Endodermal cell (in vitro differentiated cells): ENCODE measurements around the gene NRAP. TPM values are rescaled to one million over a fixed set of nuclear protein-coding genes. Genes with fewer than 3 reads are reported as not detected.

Experiments used
- DNase-seq: peaks from one replicate; pipeline ENCODE4 v3.0.0-alpha.2; 2017
- H3K27ac ChIP-seq: 2 replicates; pipeline ENCODE4 v1.5.1; 2013; ENCODE audit warnings: mild to moderate bottlenecking, low read depth, low read length, moderate library complexity
- H3K27me3 ChIP-seq: 2 replicates; pipeline ENCODE4 v1.6.1; 2013; ENCODE audit warnings: mild to moderate bottlenecking, low read length, moderate library complexity; ENCODE audit not compliant: insufficient read depth, control insufficient read depth, poor library complexity, severe bottlenecking
- H3K36me3 ChIP-seq: 2 replicates; pipeline ENCODE4 v1.7.0; 2013; ENCODE audit warnings: mild to moderate bottlenecking, low read length, moderate library complexity; ENCODE audit not compliant: control insufficient read depth, insufficient read depth
- H3K4me1 ChIP-seq: one replicate; pipeline ENCODE4 v1.7.0; 2013; ENCODE audit warnings: low read length; ENCODE audit not compliant: control insufficient read depth, insufficient read depth
- H3K4me3 ChIP-seq: 2 replicates; pipeline ENCODE4 v1.5.1; 2013; ENCODE audit warnings: mild to moderate bottlenecking, low read length, moderate library complexity
- H3K9ac ChIP-seq: 2 replicates; pipeline ENCODE4 v1.6.1; 2013; ENCODE audit warnings: mild to moderate bottlenecking, low read length, moderate library complexity; ENCODE audit not compliant: poor library complexity, severe bottlenecking; ENCODE audit errors: extremely low read depth
- H3K9me3 ChIP-seq: 2 replicates; pipeline ENCODE4 v1.6.1; 2013; ENCODE audit warnings: mild to moderate bottlenecking, low read length, moderate library complexity; ENCODE audit not compliant: control insufficient read depth
- H3K27ac Mint-ChIP-seq: 2 replicates; pipeline ENCODE4 v1.8.0; 2020; ENCODE audit warnings: mixed read lengths
- H3K27me3 Mint-ChIP-seq: 2 replicates; pipeline ENCODE4 v1.8.0; 2021; ENCODE audit warnings: mild to moderate bottlenecking, mixed read lengths; ENCODE audit not compliant: insufficient read depth
- H3K36me3 Mint-ChIP-seq: 2 replicates; pipeline ENCODE4 v1.8.0; 2020; ENCODE audit warnings: low read depth, mixed read lengths
- H3K4me1 Mint-ChIP-seq: 2 replicates; pipeline ENCODE4 v1.8.0; 2020; ENCODE audit warnings: mixed read lengths
- H3K4me3 Mint-ChIP-seq: 2 replicates; pipeline ENCODE4 v1.8.0; 2020; ENCODE audit warnings: mild to moderate bottlenecking, moderate library complexity, mixed read lengths
- H3K9me3 Mint-ChIP-seq: 2 replicates; pipeline ENCODE4 v1.8.0; 2020; ENCODE audit warnings: mild to moderate bottlenecking, mixed read lengths
- WGBS, 2 experiments: methylation state at CpG; one replicate each; pipeline versions ENCODE4 v1.1.5 to v1.1.7; 2013; ENCODE audit warnings: missing lambda C conversion rate in 2 of 2, mixed read lengths in 1 of 2; ENCODE audit not compliant: insufficient coverage in 1 of 2, insufficient read length in 1 of 2; 5-methylcytosine and 5-hydroxymethylcytosine counted together
- total RNA-seq, 2 donors: library from RNA; stranded (reverse); fragmentation: NEBNext Ultra II Directional in 1 of 2; extraction: Animal tissue kit (Norgen Biotek cat#: 25700) in 1 of 2; gene quantifications; 2 replicates in 1 of 2; 3 replicates in 1 of 2; pipeline ENCODE4 v1.2.1, GENCODE V29; 2021
- TF ChIP-seq, protein P1 (sequence below): fragments of 200-600 bp; sonication (generic); conservative IDR thresholded peaks from 2 replicates; pipeline ENCODE4 v1.5.0; 2021; ENCODE audit warnings: antibody characterized with exemption, mild to moderate bottlenecking

The NRAP gene
- total RNA-seq, 2 donors from 2014 or later: 0.09 to 0.11 TPM

DNA sequence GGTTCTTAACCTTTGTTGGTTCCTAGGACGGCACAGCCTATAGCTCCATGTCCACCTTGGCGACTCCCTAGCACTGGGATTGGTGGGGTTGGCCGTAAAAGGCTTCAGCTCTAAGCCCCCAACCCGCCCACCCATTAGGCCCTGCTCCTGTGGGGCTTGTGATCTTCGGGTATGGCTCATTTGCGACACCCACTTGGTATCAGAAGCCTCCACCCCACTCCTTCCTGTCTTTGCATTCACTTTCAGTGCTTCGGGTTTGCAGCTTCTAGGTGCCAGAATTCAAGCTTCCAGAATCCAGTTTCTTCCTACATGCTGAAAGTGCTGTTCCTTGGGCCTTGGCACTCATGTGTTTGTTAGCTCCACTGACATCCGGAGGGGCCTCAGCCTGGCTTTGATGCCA lies 71.5 kb downstream of the NRAP start:
- TF ChIP-seq, protein P1, sequence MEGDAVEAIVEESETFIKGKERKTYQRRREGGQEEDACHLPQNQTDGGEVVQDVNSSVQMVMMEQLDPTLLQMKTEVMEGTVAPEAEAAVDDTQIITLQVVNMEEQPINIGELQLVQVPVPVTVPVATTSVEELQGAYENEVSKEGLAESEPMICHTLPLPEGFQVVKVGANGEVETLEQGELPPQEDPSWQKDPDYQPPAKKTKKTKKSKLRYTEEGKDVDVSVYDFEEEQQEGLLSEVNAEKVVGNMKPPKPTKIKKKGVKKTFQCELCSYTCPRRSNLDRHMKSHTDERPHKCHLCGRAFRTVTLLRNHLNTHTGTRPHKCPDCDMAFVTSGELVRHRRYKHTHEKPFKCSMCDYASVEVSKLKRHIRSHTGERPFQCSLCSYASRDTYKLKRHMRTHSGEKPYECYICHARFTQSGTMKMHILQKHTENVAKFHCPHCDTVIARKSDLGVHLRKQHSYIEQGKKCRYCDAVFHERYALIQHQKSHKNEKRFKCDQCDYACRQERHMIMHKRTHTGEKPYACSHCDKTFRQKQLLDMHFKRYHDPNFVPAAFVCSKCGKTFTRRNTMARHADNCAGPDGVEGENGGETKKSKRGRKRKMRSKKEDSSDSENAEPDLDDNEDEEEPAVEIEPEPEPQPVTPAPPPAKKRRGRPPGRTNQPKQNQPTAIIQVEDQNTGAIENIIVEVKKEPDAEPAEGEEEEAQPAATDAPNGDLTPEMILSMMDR: no peak
- no peaks in the 10 kb centered on the region for H3K9me3 Mint-ChIP-seq
- Histone ChIP-seq H3K27ac (no peak overlapping the region), H3K9ac (no peak overlapping the region), H3K4me3 (no peak overlapping the region), H3K4me1 (peaks cover 13% of the 10 kb centered on the region), H3K36me3 (no peaks in the 10 kb centered on the region), H3K27me3 (peaks cover 11% of the 10 kb centered on the region), H3K9me3 (no peaks in the 10 kb centered on the region)
- H3K36me3 Mint-ChIP-seq: no peaks in the 10 kb centered on the region
- DNase-seq: no peak
- peaks cover 18% of the 10 kb centered on the region for H3K4me1 Mint-ChIP-seq
- no peak overlapping the region for H3K27ac Mint-ChIP-seq
- peaks cover 10% of the 10 kb centered on the region for H3K27me3 Mint-ChIP-seq
- no peak overlapping the region for H3K4me3 Mint-ChIP-seq
- 88 to 92% methylated on average over 6 to 8 of the region's 8 CpGs for WGBS, 2 experiments

DNA sequence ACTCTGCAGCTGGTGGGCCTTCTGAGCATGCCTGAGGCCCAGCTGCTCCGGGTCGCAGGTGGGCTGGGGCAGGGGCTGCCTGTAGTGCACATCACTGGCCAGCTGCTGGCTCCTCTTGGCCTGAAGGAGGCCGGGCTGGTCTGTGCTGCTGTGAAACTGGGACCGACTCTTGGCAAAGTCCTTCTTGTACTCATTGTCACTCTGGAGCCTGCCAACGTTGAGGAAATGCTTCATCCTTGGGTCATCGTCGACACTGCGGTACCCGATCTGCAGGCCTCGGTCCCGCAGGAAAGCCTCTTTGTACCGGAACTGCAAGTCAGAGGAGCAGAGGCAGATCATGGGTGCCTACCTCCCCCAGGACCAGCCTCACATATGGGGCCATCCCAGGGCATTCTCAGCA lies 73.3 kb downstream of the NRAP start:
- Histone ChIP-seq H3K4me1 (peaks cover 13% of the 10 kb centered on the region), H3K4me3 (no peak overlapping the region), H3K9ac (no peak overlapping the region), H3K9me3 (no peaks in the 10 kb centered on the region), H3K36me3 (no peaks in the 10 kb centered on the region), H3K27ac (no peak overlapping the region), H3K27me3 (no peaks in the 10 kb centered on the region)
- DNase-seq: no peak
- no peaks in the 10 kb centered on the region for H3K36me3 Mint-ChIP-seq
- H3K27ac Mint-ChIP-seq: no peak overlapping the region
- H3K4me3 Mint-ChIP-seq: no peak overlapping the region
- peaks cover 8% of the 10 kb centered on the region for H3K27me3 Mint-ChIP-seq
- TF ChIP-seq, protein P1: no peak
- H3K4me1 Mint-ChIP-seq: peaks cover 18% of the 10 kb centered on the region
- 92 to 93% methylated on average over 12 of the region's 12 CpGs for WGBS, 2 experiments
- H3K9me3 Mint-ChIP-seq: no peaks in the 10 kb centered on the region

GRCh38 chr10:113589201-113589770 lies 74.6 kb downstream of the NRAP start:
- TF ChIP-seq, protein P1: no peak
- Histone ChIP-seq H3K27me3 (no peaks in the 10 kb centered on the region), H3K4me1 (peaks cover 13% of the 10 kb centered on the region), H3K27ac (no peak overlapping the region), H3K36me3 (no peaks in the 10 kb centered on the region), H3K9ac (no peak overlapping the region), H3K4me3 (no peak overlapping the region), H3K9me3 (no peaks in the 10 kb centered on the region)
- WGBS, 2 experiments: 75 to 86% methylated on average over 8 to 13 of the region's 13 CpGs
- Mint-ChIP-seq H3K4me1 (peaks cover 18% of the 10 kb centered on the region), H3K27me3 (peaks cover 8% of the 10 kb centered on the region), H3K4me3 (no peak overlapping the region), H3K27ac (no peak overlapping the region), H3K36me3 (no peaks in the 10 kb centered on the region), H3K9me3 (no peaks in the 10 kb centered on the region)
- no peak for DNase-seq
